Measurements from ENCODE around the gene MAP2K7.
A peak's percentile ranks its signal among the peaks of the same experiment; 100 is the strongest.

MAP2K7 gene

DNA sequence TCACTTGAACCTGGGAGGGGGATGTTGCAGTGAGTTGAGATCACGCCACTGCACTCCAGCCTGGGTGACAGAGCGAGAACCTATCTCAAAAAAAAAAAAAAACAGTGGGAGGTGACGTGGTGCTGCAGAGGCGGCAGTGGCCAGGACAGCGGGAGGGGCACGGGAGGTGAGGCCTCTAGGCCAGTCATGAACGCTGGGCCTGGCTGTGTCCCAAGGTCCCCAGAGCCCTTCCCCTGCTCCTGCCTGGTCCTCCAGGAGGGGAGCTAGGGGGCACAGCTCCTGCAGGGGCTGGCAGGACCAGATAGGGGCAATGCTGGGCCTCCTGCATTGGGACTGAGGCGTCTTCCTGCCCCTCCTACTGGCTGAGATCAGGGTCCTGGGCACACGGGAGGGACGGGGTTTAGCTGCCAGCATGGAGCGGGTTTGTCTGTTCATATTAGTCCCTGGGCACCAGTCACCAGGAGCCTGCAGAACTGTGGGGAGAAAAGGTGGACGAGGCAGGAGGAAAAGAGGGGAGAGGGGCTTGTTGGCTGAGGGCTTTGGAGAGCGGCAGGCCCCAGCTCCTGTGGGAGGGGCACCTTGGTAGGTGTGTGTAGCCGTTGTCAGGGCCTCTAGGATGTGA, 4.5 kb downstream of the MAP2K7 start:
- peaks cover 5% of the 10 kb centered on the region; the same call in 1 of the 2 replicates for H3K4me1 ChIP-seq (ENCODE audit: control insufficient read depth, insufficient read depth, low read length)
- peaks cover 0 to 45% of the 10 kb centered on the region in 2 experiments; a peak in 2 of 3 replicates for H3K36me3 ChIP-seq (ENCODE audit: control insufficient read depth in 2 of 2, insufficient read depth in 1 of 2, low read length in 2 of 2)
- no peak overlapping the region for H3K27ac ChIP-seq (ENCODE audit: extremely low read depth, low read depth, low read length)
- no peak overlapping the region for H3K4me3 ChIP-seq (ENCODE audit: low read depth, low read length)
- POLR2A ChIA-PET, result interaction anchor here (1.4 to 2.7 kb wide), 2 partner anchors 10 to 12 kb away, joined by 9 to 16 read pairs; partner anchors contain the start of gene SNAPC2
- CTCF ChIA-PET, result interaction anchor here (0.6 to 1.7 kb wide), 4 partner anchors 10 to 256 kb away, joined by 3 to 6 read pairs (median 4); no protein-coding TSS in a partner anchor
- no peaks in the 10 kb centered on the region for H3K9me3 ChIP-seq (ENCODE audit: control insufficient read depth, insufficient read depth, low read depth, low read length)
- TF ChIP-seq EGR2 (tag by site-specific recombination; IDR thresholded peaks at IDR 0.05; ENCODE audit: low read depth) (peak; percentile 75), ZNF558 (tag by site-specific recombination; IDR thresholded peaks at IDR 0.05) (no peak), ZNF202 (tag by site-specific recombination; IDR thresholded peaks at IDR 0.05; ENCODE audit: borderline replicate concordance) (no peak), ZFHX2 (tag by site-specific recombination; conservative IDR thresholded peaks at IDR 0.05) (peak; percentile 79), OSR2 (tag by site-specific recombination; IDR thresholded peaks at IDR 0.05) (0 out of 2 replicates have a peak, but pooled peaks have one; percentile 31), SALL2 (tag by site-specific recombination; IDR thresholded peaks at IDR 0.05; ENCODE audit: borderline replicate concordance) (no peak), ZNF776 (tag by site-specific recombination; IDR thresholded peaks at IDR 0.05; ENCODE audit: borderline replicate concordance) (no peak), GLI4 (tag by site-specific recombination; IDR thresholded peaks at IDR 0.05) (no peak), ZNF600 (tag by site-specific recombination; IDR thresholded peaks at IDR 0.05) (no peak), ZBTB21 (tag by site-specific recombination; IDR thresholded peaks at IDR 0.05) (no peak), IKZF3 (tag by site-specific recombination; IDR thresholded peaks at IDR 0.05) (no peak), ZNF48 (tag by site-specific recombination; IDR thresholded peaks at IDR 0.05) (no peak), ZNF211 (tag by site-specific recombination; IDR thresholded peaks at IDR 0.05; ENCODE audit: low read depth) (no peak), ZNF664 (tag by site-specific recombination; IDR thresholded peaks at IDR 0.05) (no peak), ZNF391 (tag by site-specific recombination; IDR thresholded peaks at IDR 0.05; ENCODE audit: borderline replicate concordance, low read depth) (no peak)
- TF ChIP-seq, protein P1, sequence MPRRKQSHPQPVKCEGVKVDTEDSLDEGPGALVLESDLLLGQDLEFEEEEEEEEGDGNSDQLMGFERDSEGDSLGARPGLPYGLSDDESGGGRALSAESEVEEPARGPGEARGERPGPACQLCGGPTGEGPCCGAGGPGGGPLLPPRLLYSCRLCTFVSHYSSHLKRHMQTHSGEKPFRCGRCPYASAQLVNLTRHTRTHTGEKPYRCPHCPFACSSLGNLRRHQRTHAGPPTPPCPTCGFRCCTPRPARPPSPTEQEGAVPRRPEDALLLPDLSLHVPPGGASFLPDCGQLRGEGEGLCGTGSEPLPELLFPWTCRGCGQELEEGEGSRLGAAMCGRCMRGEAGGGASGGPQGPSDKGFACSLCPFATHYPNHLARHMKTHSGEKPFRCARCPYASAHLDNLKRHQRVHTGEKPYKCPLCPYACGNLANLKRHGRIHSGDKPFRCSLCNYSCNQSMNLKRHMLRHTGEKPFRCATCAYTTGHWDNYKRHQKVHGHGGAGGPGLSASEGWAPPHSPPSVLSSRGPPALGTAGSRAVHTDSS (tag by site-specific recombination; IDR thresholded peaks at IDR 0.05), result no peak
- TF ChIP-seq, protein P2, sequence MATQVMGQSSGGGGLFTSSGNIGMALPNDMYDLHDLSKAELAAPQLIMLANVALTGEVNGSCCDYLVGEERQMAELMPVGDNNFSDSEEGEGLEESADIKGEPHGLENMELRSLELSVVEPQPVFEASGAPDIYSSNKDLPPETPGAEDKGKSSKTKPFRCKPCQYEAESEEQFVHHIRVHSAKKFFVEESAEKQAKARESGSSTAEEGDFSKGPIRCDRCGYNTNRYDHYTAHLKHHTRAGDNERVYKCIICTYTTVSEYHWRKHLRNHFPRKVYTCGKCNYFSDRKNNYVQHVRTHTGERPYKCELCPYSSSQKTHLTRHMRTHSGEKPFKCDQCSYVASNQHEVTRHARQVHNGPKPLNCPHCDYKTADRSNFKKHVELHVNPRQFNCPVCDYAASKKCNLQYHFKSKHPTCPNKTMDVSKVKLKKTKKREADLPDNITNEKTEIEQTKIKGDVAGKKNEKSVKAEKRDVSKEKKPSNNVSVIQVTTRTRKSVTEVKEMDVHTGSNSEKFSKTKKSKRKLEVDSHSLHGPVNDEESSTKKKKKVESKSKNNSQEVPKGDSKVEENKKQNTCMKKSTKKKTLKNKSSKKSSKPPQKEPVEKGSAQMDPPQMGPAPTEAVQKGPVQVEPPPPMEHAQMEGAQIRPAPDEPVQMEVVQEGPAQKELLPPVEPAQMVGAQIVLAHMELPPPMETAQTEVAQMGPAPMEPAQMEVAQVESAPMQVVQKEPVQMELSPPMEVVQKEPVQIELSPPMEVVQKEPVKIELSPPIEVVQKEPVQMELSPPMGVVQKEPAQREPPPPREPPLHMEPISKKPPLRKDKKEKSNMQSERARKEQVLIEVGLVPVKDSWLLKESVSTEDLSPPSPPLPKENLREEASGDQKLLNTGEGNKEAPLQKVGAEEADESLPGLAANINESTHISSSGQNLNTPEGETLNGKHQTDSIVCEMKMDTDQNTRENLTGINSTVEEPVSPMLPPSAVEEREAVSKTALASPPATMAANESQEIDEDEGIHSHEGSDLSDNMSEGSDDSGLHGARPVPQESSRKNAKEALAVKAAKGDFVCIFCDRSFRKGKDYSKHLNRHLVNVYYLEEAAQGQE (tag by site-specific recombination; IDR thresholded peaks at IDR 0.05), result 0 out of 2 replicates have a peak, but pooled peaks have one; percentile 20
- TF ChIP-seq, protein P3, sequence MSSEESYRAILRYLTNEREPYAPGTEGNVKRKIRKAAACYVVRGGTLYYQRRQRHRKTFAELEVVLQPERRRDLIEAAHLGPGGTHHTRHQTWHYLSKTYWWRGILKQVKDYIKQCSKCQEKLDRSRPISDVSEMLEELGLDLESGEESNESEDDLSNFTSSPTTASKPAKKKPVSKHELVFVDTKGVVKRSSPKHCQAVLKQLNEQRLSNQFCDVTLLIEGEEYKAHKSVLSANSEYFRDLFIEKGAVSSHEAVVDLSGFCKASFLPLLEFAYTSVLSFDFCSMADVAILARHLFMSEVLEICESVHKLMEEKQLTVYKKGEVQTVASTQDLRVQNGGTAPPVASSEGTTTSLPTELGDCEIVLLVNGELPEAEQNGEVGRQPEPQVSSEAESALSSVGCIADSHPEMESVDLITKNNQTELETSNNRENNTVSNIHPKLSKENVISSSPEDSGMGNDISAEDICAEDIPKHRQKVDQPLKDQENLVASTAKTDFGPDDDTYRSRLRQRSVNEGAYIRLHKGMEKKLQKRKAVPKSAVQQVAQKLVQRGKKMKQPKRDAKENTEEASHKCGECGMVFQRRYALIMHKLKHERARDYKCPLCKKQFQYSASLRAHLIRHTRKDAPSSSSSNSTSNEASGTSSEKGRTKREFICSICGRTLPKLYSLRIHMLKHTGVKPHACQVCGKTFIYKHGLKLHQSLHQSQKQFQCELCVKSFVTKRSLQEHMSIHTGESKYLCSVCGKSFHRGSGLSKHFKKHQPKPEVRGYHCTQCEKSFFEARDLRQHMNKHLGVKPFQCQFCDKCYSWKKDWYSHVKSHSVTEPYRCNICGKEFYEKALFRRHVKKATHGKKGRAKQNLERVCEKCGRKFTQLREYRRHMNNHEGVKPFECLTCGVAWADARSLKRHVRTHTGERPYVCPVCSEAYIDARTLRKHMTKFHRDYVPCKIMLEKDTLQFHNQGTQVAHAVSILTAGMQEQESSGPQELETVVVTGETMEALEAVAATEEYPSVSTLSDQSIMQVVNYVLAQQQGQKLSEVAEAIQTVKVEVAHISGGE (tag by site-specific recombination; conservative IDR thresholded peaks at IDR 0.05; ENCODE audit: low read depth), result no peak
- TF ChIP-seq, protein P4, sequence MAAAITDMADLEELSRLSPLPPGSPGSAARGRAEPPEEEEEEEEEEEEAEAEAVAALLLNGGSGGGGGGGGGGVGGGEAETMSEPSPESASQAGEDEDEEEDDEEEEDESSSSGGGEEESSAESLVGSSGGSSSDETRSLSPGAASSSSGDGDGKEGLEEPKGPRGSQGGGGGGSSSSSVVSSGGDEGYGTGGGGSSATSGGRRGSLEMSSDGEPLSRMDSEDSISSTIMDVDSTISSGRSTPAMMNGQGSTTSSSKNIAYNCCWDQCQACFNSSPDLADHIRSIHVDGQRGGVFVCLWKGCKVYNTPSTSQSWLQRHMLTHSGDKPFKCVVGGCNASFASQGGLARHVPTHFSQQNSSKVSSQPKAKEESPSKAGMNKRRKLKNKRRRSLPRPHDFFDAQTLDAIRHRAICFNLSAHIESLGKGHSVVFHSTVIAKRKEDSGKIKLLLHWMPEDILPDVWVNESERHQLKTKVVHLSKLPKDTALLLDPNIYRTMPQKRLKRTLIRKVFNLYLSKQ (tag by site-specific recombination; IDR thresholded peaks at IDR 0.05; ENCODE audit: borderline replicate concordance), result no peak
- TF ChIP-seq, protein P5, sequence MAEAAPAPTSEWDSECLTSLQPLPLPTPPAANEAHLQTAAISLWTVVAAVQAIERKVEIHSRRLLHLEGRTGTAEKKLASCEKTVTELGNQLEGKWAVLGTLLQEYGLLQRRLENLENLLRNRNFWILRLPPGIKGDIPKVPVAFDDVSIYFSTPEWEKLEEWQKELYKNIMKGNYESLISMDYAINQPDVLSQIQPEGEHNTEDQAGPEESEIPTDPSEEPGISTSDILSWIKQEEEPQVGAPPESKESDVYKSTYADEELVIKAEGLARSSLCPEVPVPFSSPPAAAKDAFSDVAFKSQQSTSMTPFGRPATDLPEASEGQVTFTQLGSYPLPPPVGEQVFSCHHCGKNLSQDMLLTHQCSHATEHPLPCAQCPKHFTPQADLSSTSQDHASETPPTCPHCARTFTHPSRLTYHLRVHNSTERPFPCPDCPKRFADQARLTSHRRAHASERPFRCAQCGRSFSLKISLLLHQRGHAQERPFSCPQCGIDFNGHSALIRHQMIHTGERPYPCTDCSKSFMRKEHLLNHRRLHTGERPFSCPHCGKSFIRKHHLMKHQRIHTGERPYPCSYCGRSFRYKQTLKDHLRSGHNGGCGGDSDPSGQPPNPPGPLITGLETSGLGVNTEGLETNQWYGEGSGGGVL (tag by site-specific recombination; IDR thresholded peaks at IDR 0.05), result no peak
- TF ChIP-seq, protein P6, sequence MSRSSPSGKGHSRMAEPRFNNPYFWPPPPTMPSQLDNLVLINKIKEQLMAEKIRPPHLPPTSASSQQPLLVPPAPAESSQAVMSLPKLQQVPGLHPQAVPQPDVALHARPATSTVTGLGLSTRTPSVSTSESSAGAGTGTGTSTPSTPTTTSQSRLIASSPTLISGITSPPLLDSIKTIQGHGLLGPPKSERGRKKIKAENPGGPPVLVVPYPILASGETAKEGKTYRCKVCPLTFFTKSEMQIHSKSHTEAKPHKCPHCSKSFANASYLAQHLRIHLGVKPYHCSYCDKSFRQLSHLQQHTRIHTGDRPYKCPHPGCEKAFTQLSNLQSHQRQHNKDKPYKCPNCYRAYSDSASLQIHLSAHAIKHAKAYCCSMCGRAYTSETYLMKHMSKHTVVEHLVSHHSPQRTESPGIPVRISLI (tag by site-specific recombination; IDR thresholded peaks at IDR 0.05), result no peak
- TF ChIP-seq, protein P7, sequence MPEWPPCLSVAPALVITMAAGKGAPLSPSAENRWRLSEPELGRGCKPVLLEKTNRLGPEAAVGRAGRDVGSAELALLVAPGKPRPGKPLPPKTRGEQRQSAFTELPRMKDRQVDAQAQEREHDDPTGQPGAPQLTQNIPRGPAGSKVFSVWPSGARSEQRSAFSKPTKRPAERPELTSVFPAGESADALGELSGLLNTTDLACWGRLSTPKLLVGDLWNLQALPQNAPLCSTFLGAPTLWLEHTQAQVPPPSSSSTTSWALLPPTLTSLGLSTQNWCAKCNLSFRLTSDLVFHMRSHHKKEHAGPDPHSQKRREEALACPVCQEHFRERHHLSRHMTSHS (tag by site-specific recombination; IDR thresholded peaks at IDR 0.05), result no peak

Measured in HEK293 (cell line).